Upper lobe of left lung (tissue), 6 donors: ENCODE measurements around the gene DTNB. TPM values are rescaled to one million over a fixed set of nuclear protein-coding genes. Genes with fewer than 3 reads are reported as not detected.

Source experiments
- ATAC-seq, 2 donors: fragments of 200-7000 bp; cut with Tn5 transposase; one replicate each; pipeline ENCODE4 v1.9.1; 2022; ENCODE audit warnings: mild to moderate bottlenecking in 2 of 2, moderate library complexity in 2 of 2; ENCODE audit not compliant: low FRiP score in 2 of 2
- DNase-seq, 2 donors: peaks; one replicate each; pipeline ENCODE4 v3.0.0-alpha.2; 2019 to 2020
- H3K27ac ChIP-seq, 4 donors: fragments of 200-600 bp; sonication (generic); one replicate each; pipeline ENCODE4 v1.5.1; 2016 to 2019
- H3K27me3 ChIP-seq, 4 donors: fragments of 200-600 bp; sonication (generic); one replicate each; pipeline ENCODE4 v1.5.1; 2017 to 2019
- H3K36me3 ChIP-seq, 4 donors: fragments of 200-600 bp; sonication (generic); one replicate each; pipeline ENCODE4 v1.5.1; 2016 to 2019
- H3K4me1 ChIP-seq, 4 donors: fragments of 200-600 bp; sonication (generic); one replicate each; pipeline ENCODE4 v1.5.1; 2018 to 2019
- H3K4me3 ChIP-seq, 4 donors: fragments of 200-600 bp; sonication (generic); one replicate each; pipeline ENCODE4 v1.5.1; 2017 to 2019; ENCODE audit warnings: mild to moderate bottlenecking in 2 of 4, moderate library complexity in 1 of 4
- H3K9me3 ChIP-seq, 4 donors: fragments of 200-600 bp; sonication (generic); one replicate each; pipeline ENCODE4 v1.5.1; 2018 to 2019
- CTCF ChIP-seq, 6 experiments: fragments of 450-650 bp in 4 of 6; fragments of 200-600 bp in 2 of 6; sonication (generic) in 2 of 6; IDR thresholded peaks; one replicate each; pipeline ENCODE4 v1.5.1; 2016 to 2019; ENCODE audit warnings: antibody characterized with exemption in 6 of 6
- EP300 ChIP-seq, 4 donors: sonication (generic); formaldehyde crosslinking; IDR thresholded peaks; one replicate each; pipeline ENCODE4 v1.5.1; 2017; ENCODE audit warnings: antibody characterized with exemption in 4 of 4, control low read depth in 2 of 4
- POLR2A ChIP-seq, 4 donors: fragments of 450-650 bp; IDR thresholded peaks; one replicate each; pipeline ENCODE4 v1.5.1; 2016 to 2017; ENCODE audit warnings: antibody characterized with exemption in 4 of 4, mild to moderate bottlenecking in 2 of 4
- POLR2AphosphoS5 ChIP-seq, 2 donors: sonication (generic); formaldehyde crosslinking; IDR thresholded peaks; one replicate each; pipeline ENCODE4 v1.5.1; 2017; ENCODE audit warnings: antibody characterized with exemption in 2 of 2
- WGBS, 2 donors: methylation state at CpG; one replicate each; pipeline ENCODE4 v1.1.5; 2017 to 2018; 5-methylcytosine and 5-hydroxymethylcytosine counted together
- total RNA-seq, 6 donors: library from RNA; depleted of rRNA in 4 of 6; stranded (reverse); fragments of >200 nt in 4 of 6; gene quantifications; one replicate each; pipeline versions ENCODE4 v1.1.0 to v1.2.1, GENCODE V29; 2016 to 2021
- donor health status: DM: no; HTN: no; CAD: no; lungs with moderate emphysema.
- donor health status: DM: no; HTN: yes; CAD: no; lungs with severe emphysema.

DTNB gene
- total RNA-seq, 6 donors from 2014 or later: 19.3 to 59.7 (median 25.6) TPM

- Histone ChIP-seq H3K27me3 (no peaks in the 10 kb centered on the region), H3K27ac (no peak overlapping the region), H3K9me3 (no peaks in the 10 kb centered on the region), H3K36me3 (no peaks in the 10 kb centered on the region), H3K4me1 (peaks cover 2 to 11% (median 8%) of the 10 kb centered on the region in 4 donors), H3K4me3 (no peak overlapping the region)
- TF ChIP-seq POLR2AphosphoS5 (IDR thresholded peaks at IDR 0.05) (no peak), CTCF (IDR thresholded peaks at IDR 0.05) (no peak), POLR2A (IDR thresholded peaks at IDR 0.05) (no peak), EP300 (IDR thresholded peaks at IDR 0.05) (no peak)
- DNase-seq (no peak), ATAC-seq (no peak)
- 40 to 52% methylated on average over 3 to 5 of the region's 5 CpGs for WGBS, 2 donors
Observed at GRCh38 chr2:25365241-25365640, 308.1 kb downstream of the DTNB start.

GRCh38 chr2:25363733-25364132 lies 309.6 kb downstream of the DTNB start:
- no peak overlapping the region for H3K4me3 ChIP-seq
- 84 to 86% methylated on average over 4 to 7 of the region's 7 CpGs for WGBS, 2 donors
- no peaks in the 10 kb centered on the region for H3K36me3 ChIP-seq
- no peak for ATAC-seq
- no peak overlapping the region for H3K27ac ChIP-seq
- DNase-seq: no peak
- peaks cover 2 to 11% (median 8%) of the 10 kb centered on the region in 4 donors for H3K4me1 ChIP-seq
- H3K27me3 ChIP-seq: no peaks in the 10 kb centered on the region
- no peak for TF ChIP-seq POLR2A (IDR thresholded peaks at IDR 0.05)
- TF ChIP-seq POLR2AphosphoS5 (IDR thresholded peaks at IDR 0.05): no peak
- no peak for TF ChIP-seq EP300 (IDR thresholded peaks at IDR 0.05)
- no peaks in the 10 kb centered on the region for H3K9me3 ChIP-seq

- Histone ChIP-seq H3K9me3 (no peaks in the 10 kb centered on the region), H3K4me3 (peak overlapping the region in 3 of 4 donors; percentile 32 to 48 (median 45)), H3K27me3 (no peaks in the 10 kb centered on the region), H3K27ac (peak overlapping the region; percentile 70 to 85 (median 82)), H3K4me1 (peaks cover 2 to 11% (median 8%) of the 10 kb centered on the region in 4 donors), H3K36me3 (no peaks in the 10 kb centered on the region)
- 22 to 24% methylated on average over 21 of the region's 21 CpGs for WGBS, 2 donors
- DNase-seq: peak; percentile 59 to 75
- ATAC-seq: peak; percentile 67 to 79
- peak in 1 of 2 donors; percentile 12 for TF ChIP-seq POLR2AphosphoS5 (IDR thresholded peaks at IDR 0.05)
- TF ChIP-seq CTCF (IDR thresholded peaks at IDR 0.05): no peak
- TF ChIP-seq POLR2A (IDR thresholded peaks at IDR 0.05): peak in 1 of 4 donors; percentile 33
Observed at GRCh38 chr2:25362434-25363145, 310.8 kb downstream of the DTNB start.

GRCh38 chr2:25362049-25362433 lies 311.3 kb downstream of the DTNB start:
- peak overlapping the region in 3 of 4 donors; percentile 32 to 48 (median 45) for H3K4me3 ChIP-seq
- H3K27ac ChIP-seq: peak overlapping the region; percentile 70 to 85 (median 82)
- H3K36me3 ChIP-seq: no peaks in the 10 kb centered on the region
- no peaks in the 10 kb centered on the region for H3K9me3 ChIP-seq
- H3K4me1 ChIP-seq: peaks cover 2 to 11% (median 8%) of the 10 kb centered on the region in 4 donors
- H3K27me3 ChIP-seq: no peaks in the 10 kb centered on the region
- DNase-seq (peak; percentile 94 to 95), ATAC-seq (peak; percentile 96 to 98)
- TF ChIP-seq CTCF (IDR thresholded peaks at IDR 0.05): peak; percentile 95 to 98 (median 96)
- TF ChIP-seq POLR2AphosphoS5 (IDR thresholded peaks at IDR 0.05): peak; percentile 65 to 95
- TF ChIP-seq EP300 (IDR thresholded peaks at IDR 0.05): no peak
- peak in 3 of 4 donors; percentile 36 to 89 (median 84) for TF ChIP-seq POLR2A (IDR thresholded peaks at IDR 0.05)
- WGBS, 2 donors: 0% methylated on average over 14 to 16 of the region's 16 CpGs

- no peaks in the 10 kb centered on the region for H3K27me3 ChIP-seq
- H3K9me3 ChIP-seq: no peaks in the 10 kb centered on the region
- 57 to 58% methylated on average over 32 to 34 of the region's 34 CpGs for WGBS, 2 donors
- H3K36me3 ChIP-seq: no peaks in the 10 kb centered on the region
- ATAC-seq: no peak
- peak overlapping the region in 3 of 4 donors; percentile 32 to 48 (median 45) for H3K4me3 ChIP-seq
- H3K4me1 ChIP-seq: peaks cover 2 to 11% (median 8%) of the 10 kb centered on the region in 4 donors
- peak overlapping the region in 2 of 4 donors; percentile 21 to 85 for H3K27ac ChIP-seq
- TF ChIP-seq POLR2AphosphoS5 (IDR thresholded peaks at IDR 0.05) (no peak), EP300 (IDR thresholded peaks at IDR 0.05) (no peak), POLR2A (IDR thresholded peaks at IDR 0.05) (no peak), CTCF (IDR thresholded peaks at IDR 0.05) (no peak)
- no peak for DNase-seq
Observed at GRCh38 chr2:25361261-25362048, 311.9 kb downstream of the DTNB start.
